IMR-90 (cell line): Measurements from ENCODE around the gene ZBTB8OS. TPM values are rescaled to one million over a fixed set of nuclear protein-coding genes. Genes with fewer than 3 reads are reported as not detected.

Experiments used
- microRNA-seq, 2 experiments: library from miRNA; stranded (forward) in 1 of 2; unstranded in 1 of 2; fragments of 10-50 nt in 1 of 2; fragments of <30 nt in 1 of 2; gene quantifications in 1 of 2; microRNA quantifications in 1 of 2; one replicate each; pipeline versions ENCODE3 to v1.1.0; 2013 to 2020; ENCODE audit not compliant: insufficient read depth in 1 of 2, insufficient read length in 1 of 2, unreplicated experiment in 1 of 2
- polyA plus RNA-seq, 3 experiments: library from polyadenylated mRNA; depleted of rRNA; stranded (reverse); fragments of >200 nt; gene quantifications; 2 replicates each; pipeline ENCODE4 v1.2.3, GENCODE V29; 2012; ENCODE audit warnings: low replicate concordance in 1 of 3
- small RNA-seq, 5 experiments: library from RNA; depleted of rRNA; stranded (forward); fragments of <200 nt; gene quantifications; one replicate each; pipeline ENCODE3, GENCODE V24; 2012
- total RNA-seq: library from RNA; depleted of rRNA; stranded (reverse); fragments of >200 nt; gene quantifications from 2 replicates; pipeline ENCODE4 v1.2.3, GENCODE V29; 2012; rRNA removed

The ZBTB8OS gene
- total and polyA plus RNA-seq, 2 of the 4 experiments (the other 2 are of a cell fraction): 31.0 to 43.5 TPM

Small RNAs within 50 kb of the gene (microRNA-seq; reads per million reads assigned to microRNA genes)
- not detected for gene RF00019 (ENCODE audit: insufficient read depth, insufficient read length)

Small RNAs within 50 kb of the gene (small RNA-seq; reads per million reads assigned to genes)
- 0 reads per million in 5 experiments for gene RF00019

Other genes starting within 250 kb of the ZBTB8OS start
- not detected in 2 replicates for gene ZBTB8B, start 185.5 kb downstream of the ZBTB8OS start, total RNA-seq
- not detected in 2 replicates for gene ZBTB8B, start 185.5 kb downstream of the ZBTB8OS start, polyA plus RNA-seq (2012; rRNA removed)
- 6.1 and 7.5 TPM in 2 replicates for gene ZBTB8A, start 111.1 kb downstream of the ZBTB8OS start, total RNA-seq
- 1.8 and 2.1 TPM in 2 replicates for gene ZBTB8A, start 111.1 kb downstream of the ZBTB8OS start, polyA plus RNA-seq (2012; rRNA removed)
- gene RBBP4, start 658 bp upstream of the ZBTB8OS start, total RNA-seq: 138 and 161 TPM in 2 replicates
- 71.0 and 82.9 TPM in 2 replicates for gene RBBP4, start 658 bp upstream of the ZBTB8OS start, polyA plus RNA-seq (2012; rRNA removed)
- 103 and 139 TPM in 2 replicates for gene SYNC, start 52.2 kb upstream of the ZBTB8OS start, total RNA-seq
- 41.3 and 48.9 TPM in 2 replicates for gene SYNC, start 52.2 kb upstream of the ZBTB8OS start, polyA plus RNA-seq (2012; rRNA removed)
- 149 and 166 TPM in 2 replicates for gene YARS1, start 166.8 kb upstream of the ZBTB8OS start, total RNA-seq
- 62.3 and 100 TPM in 2 replicates for gene YARS1, start 166.8 kb upstream of the ZBTB8OS start, polyA plus RNA-seq (2012; rRNA removed)
- 20.3 and 25.8 TPM in 2 replicates for gene S100PBP, start 167.1 kb upstream of the ZBTB8OS start, total RNA-seq
- gene S100PBP, start 167.1 kb upstream of the ZBTB8OS start, polyA plus RNA-seq (2012; rRNA removed): 12.6 and 13.9 TPM in 2 replicates
- 1.6 and 1.7 TPM in 2 replicates for gene FNDC5, start 220.4 kb upstream of the ZBTB8OS start, total RNA-seq
- gene FNDC5, start 220.4 kb upstream of the ZBTB8OS start, polyA plus RNA-seq (2012; rRNA removed): 1.2 and 1.5 TPM in 2 replicates
- not detected in 2 replicates for gene HPCA, start 235.9 kb upstream of the ZBTB8OS start, total RNA-seq
- gene HPCA, start 235.9 kb upstream of the ZBTB8OS start, polyA plus RNA-seq (2012; rRNA removed): 0.22 and 0.30 TPM in 2 replicates